GM12865 (cell line): ENCODE results near the gene HEATR9.

Experiments used
- DNase-seq: peaks from one replicate; pipeline ENCODE4 v3.0.0; 2010; ENCODE audit warnings: low read depth
- H3K4me3 ChIP-seq: 2 replicates; pipeline ENCODE4 v1.5.1; 2011; ENCODE audit warnings: mild to moderate bottlenecking, low read depth, low read length, control low read depth
- CTCF ChIP-seq: IDR thresholded peaks from 2 replicates; pipeline ENCODE4 v1.5.1; 2011; ENCODE audit warnings: low read length, control low read depth, low read depth, inconsistent platforms; ENCODE audit not compliant: insufficient read depth; ENCODE audit errors: missing control alignments

The HEATR9 gene

GRCh38 chr17:35912339-35912912, 43.7 kb upstream of the HEATR9 start:
- no peak for TF ChIP-seq CTCF
- no peak for DNase-seq
- no peak overlapping the region for H3K4me3 ChIP-seq

- H3K4me3 ChIP-seq: no peak overlapping the region
- no peak for TF ChIP-seq CTCF
- no peak for DNase-seq
These were observed 40.7 kb upstream of the HEATR9 start for GRCh38 chr17:35909408-35909807.

GRCh38 chr17:35907691-35908090, 39.0 kb upstream of the HEATR9 start:
- DNase-seq: no peak
- no peak for TF ChIP-seq CTCF
- H3K4me3 ChIP-seq: no peak overlapping the region

GRCh38 chr17:35906926-35907637, 38.4 kb upstream of the HEATR9 start:
- no peak for DNase-seq
- no peak for TF ChIP-seq CTCF
- H3K4me3 ChIP-seq: no peak overlapping the region

- TF ChIP-seq CTCF: no peak
- DNase-seq: no peak
- no peak overlapping the region for H3K4me3 ChIP-seq
These were observed 37.7 kb upstream of the HEATR9 start for GRCh38 chr17:35906191-35906925.

GRCh38 chr17:35903451-35903850, 34.8 kb upstream of the HEATR9 start:
- no peak overlapping the region for H3K4me3 ChIP-seq
- no peak for TF ChIP-seq CTCF
- no peak for DNase-seq
